ENCODE measurements around the gene KAZN.

Gene KAZN

DNA sequence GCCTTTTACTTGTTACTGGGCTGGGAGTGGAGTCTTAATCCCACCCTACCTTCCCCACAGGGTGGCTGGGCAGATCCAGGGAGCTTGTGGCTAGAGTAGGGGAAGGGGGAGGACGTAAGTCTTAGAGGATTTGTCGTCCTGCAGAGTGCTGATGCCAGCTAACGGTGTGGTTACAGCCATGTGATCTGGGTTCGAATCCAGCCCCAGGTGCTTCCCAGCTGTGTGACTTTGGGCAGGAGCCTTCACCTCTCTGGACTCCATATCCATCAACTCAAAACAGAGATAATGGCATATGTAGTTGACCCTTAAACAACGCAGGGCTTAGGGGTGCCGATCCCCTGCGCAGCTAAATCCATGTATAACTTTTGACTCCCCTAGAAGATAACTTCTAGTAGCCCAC lies 446.6 kb downstream of the KAZN start:
- no peaks in the 10 kb centered on the region for H3K27me3 ChIP-seq (ENCODE audit: control insufficient read depth in 1 of 2, insufficient read depth in 2 of 2, low read length in 2 of 2)
- H3K9ac ChIP-seq (ENCODE audit: low read depth in 1 of 2, low read length in 2 of 2), result no peak overlapping the region
- H3K36me3 ChIP-seq (ENCODE audit: control insufficient read depth in 1 of 2, insufficient read depth in 2 of 2, low read length in 2 of 2), result no peaks in the 10 kb centered on the region
- H3K27ac ChIP-seq (ENCODE audit: low read depth, low read length), result no peak overlapping the region
- no peaks in the 10 kb centered on the region for H3K4me1 ChIP-seq (ENCODE audit: control insufficient read depth in 1 of 2, insufficient read depth in 2 of 2, low read length in 2 of 2)
- H3K9me3 ChIP-seq (ENCODE audit: control insufficient read depth in 1 of 2, low read length in 2 of 2), result no peaks in the 10 kb centered on the region
- no peak overlapping the region for H3K4me3 ChIP-seq (ENCODE audit: low read depth in 1 of 2, low read length in 2 of 2)

- Histone ChIP-seq H3K4me1 (ENCODE audit: control insufficient read depth in 1 of 2, insufficient read depth in 2 of 2, low read length in 2 of 2) (no peaks in the 10 kb centered on the region), H3K27me3 (ENCODE audit: control insufficient read depth in 1 of 2, insufficient read depth in 2 of 2, low read length in 2 of 2) (no peaks in the 10 kb centered on the region), H3K9me3 (ENCODE audit: control insufficient read depth in 1 of 2, low read length in 2 of 2) (no peaks in the 10 kb centered on the region), H3K4me3 (ENCODE audit: low read depth in 1 of 2, low read length in 2 of 2) (no peak overlapping the region), H3K27ac (ENCODE audit: low read depth, low read length) (no peak overlapping the region), H3K9ac (ENCODE audit: low read depth in 1 of 2, low read length in 2 of 2) (no peak overlapping the region), H3K36me3 (ENCODE audit: control insufficient read depth in 1 of 2, insufficient read depth in 2 of 2, low read length in 2 of 2) (no peaks in the 10 kb centered on the region)
Observed at GRCh38 chr1:15046487-15047165, 448.1 kb downstream of the KAZN start.

DNA sequence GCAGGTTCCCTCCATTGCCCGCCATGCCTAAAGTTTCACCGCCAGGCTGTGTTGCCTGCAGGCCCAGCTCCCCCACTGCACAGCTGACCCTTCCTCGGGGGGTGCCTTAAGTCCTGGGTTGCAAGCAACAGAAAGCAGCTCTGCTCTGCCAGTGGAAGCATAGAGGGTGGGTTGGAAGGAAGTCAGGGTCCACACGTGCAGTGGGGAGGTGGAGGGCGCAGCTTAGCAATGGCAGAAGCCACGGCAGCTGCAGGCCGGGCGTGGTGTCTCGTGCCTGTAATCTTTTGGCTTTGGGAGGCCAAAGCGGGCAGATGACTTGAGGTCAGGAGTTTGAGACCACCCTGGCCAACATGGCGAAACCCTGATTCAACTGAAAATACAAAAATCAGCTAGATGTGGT lies 448.8 kb downstream of the KAZN start:
- Histone ChIP-seq H3K27ac (ENCODE audit: low read depth, low read length) (no peak overlapping the region), H3K9me3 (ENCODE audit: control insufficient read depth in 1 of 2, low read length in 2 of 2) (no peaks in the 10 kb centered on the region), H3K4me1 (ENCODE audit: control insufficient read depth in 1 of 2, insufficient read depth in 2 of 2, low read length in 2 of 2) (no peaks in the 10 kb centered on the region), H3K4me3 (ENCODE audit: low read depth in 1 of 2, low read length in 2 of 2) (no peak overlapping the region), H3K36me3 (ENCODE audit: control insufficient read depth in 1 of 2, insufficient read depth in 2 of 2, low read length in 2 of 2) (no peaks in the 10 kb centered on the region), H3K27me3 (ENCODE audit: control insufficient read depth in 1 of 2, insufficient read depth in 2 of 2, low read length in 2 of 2) (no peaks in the 10 kb centered on the region), H3K9ac (ENCODE audit: low read depth in 1 of 2, low read length in 2 of 2) (no peak overlapping the region)

DNA sequence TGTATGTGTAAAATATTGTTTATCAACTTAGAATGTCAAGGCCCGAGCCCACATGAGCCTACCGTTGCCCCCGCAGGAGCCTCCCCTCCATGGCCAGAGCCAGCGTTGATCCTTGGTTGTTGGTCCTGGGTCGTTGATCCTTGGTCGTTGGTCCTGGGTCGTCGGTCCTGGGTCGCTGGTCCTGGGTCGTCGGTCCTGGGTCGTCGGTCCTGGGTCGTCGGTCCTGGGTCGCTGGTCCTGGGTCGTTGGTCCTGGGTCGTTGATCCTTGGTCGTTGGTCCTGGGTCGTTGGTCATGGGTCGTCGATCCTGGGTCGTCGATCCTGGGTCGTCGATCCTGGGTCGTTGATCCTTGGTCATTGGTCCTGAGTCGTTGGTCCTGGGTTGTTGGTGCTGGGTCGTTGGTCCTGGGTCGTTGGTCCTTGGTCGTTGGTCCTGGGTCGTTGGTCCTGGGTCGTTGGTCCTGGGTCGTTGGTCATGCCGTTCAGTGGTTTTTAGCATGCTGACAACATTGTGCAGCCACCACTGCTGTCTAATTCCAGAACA lies 450.0 kb downstream of the KAZN start:
- no peaks in the 10 kb centered on the region for H3K36me3 ChIP-seq (ENCODE audit: control insufficient read depth in 1 of 2, insufficient read depth in 2 of 2, low read length in 2 of 2)
- H3K27ac ChIP-seq (ENCODE audit: low read depth, low read length), result no peak overlapping the region
- H3K9ac ChIP-seq (ENCODE audit: low read depth in 1 of 2, low read length in 2 of 2), result no peak overlapping the region
- H3K4me3 ChIP-seq (ENCODE audit: low read depth in 1 of 2, low read length in 2 of 2), result no peak overlapping the region
- H3K27me3 ChIP-seq (ENCODE audit: control insufficient read depth in 1 of 2, insufficient read depth in 2 of 2, low read length in 2 of 2), result no peaks in the 10 kb centered on the region
- no peaks in the 10 kb centered on the region for H3K9me3 ChIP-seq (ENCODE audit: control insufficient read depth in 1 of 2, low read length in 2 of 2)
- no peaks in the 10 kb centered on the region for H3K4me1 ChIP-seq (ENCODE audit: control insufficient read depth in 1 of 2, insufficient read depth in 2 of 2, low read length in 2 of 2)

DNA sequence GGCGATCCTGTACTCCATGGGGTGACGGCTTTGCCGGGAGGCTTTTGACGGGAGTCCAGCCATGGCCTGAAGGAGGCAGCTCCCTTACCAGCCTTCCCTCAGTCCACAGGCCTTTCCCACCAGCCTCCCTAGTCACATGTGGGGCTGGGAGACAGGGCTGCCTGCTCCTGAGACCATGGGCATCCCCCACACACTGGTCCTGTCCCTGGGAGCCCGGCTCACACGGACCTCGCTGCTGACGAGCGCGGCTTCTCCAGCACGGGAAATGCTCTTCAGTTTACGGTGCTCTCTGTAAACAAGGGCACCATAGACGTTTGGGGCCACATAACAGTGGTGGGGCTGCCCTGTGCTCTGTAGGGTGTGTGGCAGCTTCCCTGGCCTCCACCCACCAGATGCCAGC lies 450.6 kb downstream of the KAZN start:
- Histone ChIP-seq H3K4me3 (ENCODE audit: low read depth in 1 of 2, low read length in 2 of 2) (no peak overlapping the region), H3K36me3 (ENCODE audit: control insufficient read depth in 1 of 2, insufficient read depth in 2 of 2, low read length in 2 of 2) (no peaks in the 10 kb centered on the region), H3K9me3 (ENCODE audit: control insufficient read depth in 1 of 2, low read length in 2 of 2) (no peaks in the 10 kb centered on the region), H3K27ac (ENCODE audit: low read depth, low read length) (no peak overlapping the region), H3K27me3 (ENCODE audit: control insufficient read depth in 1 of 2, insufficient read depth in 2 of 2, low read length in 2 of 2) (no peaks in the 10 kb centered on the region), H3K9ac (ENCODE audit: low read depth in 1 of 2, low read length in 2 of 2) (no peak overlapping the region), H3K4me1 (ENCODE audit: control insufficient read depth in 1 of 2, insufficient read depth in 2 of 2, low read length in 2 of 2) (no peaks in the 10 kb centered on the region)

- Histone ChIP-seq H3K4me1 (ENCODE audit: control insufficient read depth in 1 of 2, insufficient read depth in 2 of 2, low read length in 2 of 2) (no peaks in the 10 kb centered on the region), H3K36me3 (ENCODE audit: control insufficient read depth in 1 of 2, insufficient read depth in 2 of 2, low read length in 2 of 2) (no peaks in the 10 kb centered on the region), H3K9ac (ENCODE audit: low read depth in 1 of 2, low read length in 2 of 2) (no peak overlapping the region), H3K27ac (ENCODE audit: low read depth, low read length) (no peak overlapping the region), H3K9me3 (ENCODE audit: control insufficient read depth in 1 of 2, low read length in 2 of 2) (no peaks in the 10 kb centered on the region), H3K27me3 (ENCODE audit: control insufficient read depth in 1 of 2, insufficient read depth in 2 of 2, low read length in 2 of 2) (no peaks in the 10 kb centered on the region), H3K4me3 (ENCODE audit: low read depth in 1 of 2, low read length in 2 of 2) (no peak overlapping the region)
Observed at GRCh38 chr1:15051882-15052528, 453.5 kb downstream of the KAZN start.

GRCh38 chr1:15053153-15053552 lies 454.7 kb downstream of the KAZN start:
- Histone ChIP-seq H3K9ac (ENCODE audit: low read depth in 1 of 2, low read length in 2 of 2) (no peak overlapping the region), H3K9me3 (ENCODE audit: control insufficient read depth in 1 of 2, low read length in 2 of 2) (no peaks in the 10 kb centered on the region), H3K27me3 (ENCODE audit: control insufficient read depth in 1 of 2, insufficient read depth in 2 of 2, low read length in 2 of 2) (no peaks in the 10 kb centered on the region), H3K4me3 (ENCODE audit: low read depth in 1 of 2, low read length in 2 of 2) (no peak overlapping the region), H3K4me1 (ENCODE audit: control insufficient read depth in 1 of 2, insufficient read depth in 2 of 2, low read length in 2 of 2) (no peaks in the 10 kb centered on the region), H3K36me3 (ENCODE audit: control insufficient read depth in 1 of 2, insufficient read depth in 2 of 2, low read length in 2 of 2) (no peaks in the 10 kb centered on the region), H3K27ac (ENCODE audit: low read depth, low read length) (no peak overlapping the region)

DNA sequence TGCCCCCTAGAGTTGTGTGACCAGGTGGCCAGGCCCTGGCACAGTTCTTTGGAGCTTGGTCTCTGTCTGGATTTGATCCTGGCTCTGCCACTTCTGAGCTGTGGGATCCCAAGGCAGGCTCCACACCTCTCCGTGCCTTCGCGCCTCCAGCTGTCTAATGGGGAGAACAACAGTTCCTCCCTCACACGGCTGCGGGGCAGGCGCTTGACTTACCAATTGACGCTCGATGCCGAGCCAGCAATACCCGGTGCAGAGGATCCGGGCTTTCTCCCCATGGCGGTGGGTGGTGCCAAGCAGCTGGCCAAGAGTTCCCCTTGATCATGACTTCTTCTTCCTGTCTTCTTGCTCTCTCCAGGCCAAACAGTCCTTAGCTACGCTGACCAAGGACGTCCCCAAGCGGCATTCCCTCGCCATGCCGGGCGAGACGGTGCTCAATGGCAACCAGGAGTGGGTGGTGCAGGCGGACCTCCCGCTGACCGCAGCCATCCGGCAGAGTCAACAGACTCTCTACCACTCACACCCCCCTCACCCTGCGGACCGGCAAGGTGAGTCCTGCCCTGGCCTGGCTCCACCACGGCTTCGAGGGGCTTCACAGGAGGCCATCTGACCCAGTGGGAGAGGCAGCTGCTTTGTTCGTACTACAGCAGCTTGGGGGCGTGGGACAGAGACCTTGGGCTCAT lies 457.4 kb downstream of the KAZN start:
- H3K36me3 ChIP-seq (ENCODE audit: control insufficient read depth in 1 of 2, insufficient read depth in 2 of 2, low read length in 2 of 2), result no peaks in the 10 kb centered on the region

GRCh38 chr1:15056515-15057285 lies 458.2 kb downstream of the KAZN start:
- no peak overlapping the region for H3K4me3 ChIP-seq (ENCODE audit: low read depth in 1 of 2, low read length in 2 of 2)
- H3K27me3 ChIP-seq (ENCODE audit: control insufficient read depth in 1 of 2, insufficient read depth in 2 of 2, low read length in 2 of 2), result no peaks in the 10 kb centered on the region
- no peak overlapping the region for H3K9ac ChIP-seq (ENCODE audit: low read depth in 1 of 2, low read length in 2 of 2)
- H3K27ac ChIP-seq (ENCODE audit: low read depth, low read length), result no peak overlapping the region
- no peaks in the 10 kb centered on the region for H3K4me1 ChIP-seq (ENCODE audit: control insufficient read depth in 1 of 2, insufficient read depth in 2 of 2, low read length in 2 of 2)
- no peaks in the 10 kb centered on the region for H3K36me3 ChIP-seq (ENCODE audit: control insufficient read depth in 1 of 2, insufficient read depth in 2 of 2, low read length in 2 of 2)
- no peaks in the 10 kb centered on the region for H3K9me3 ChIP-seq (ENCODE audit: control insufficient read depth in 1 of 2, low read length in 2 of 2)

More for the DNA sequence above, 457.4 kb downstream of the KAZN start:
- H3K27me3 ChIP-seq (ENCODE audit: control insufficient read depth in 1 of 2, insufficient read depth in 2 of 2, low read length in 2 of 2), result no peaks in the 10 kb centered on the region
- no peak overlapping the region for H3K9ac ChIP-seq (ENCODE audit: low read depth in 1 of 2, low read length in 2 of 2)
- no peaks in the 10 kb centered on the region for H3K4me1 ChIP-seq (ENCODE audit: control insufficient read depth in 1 of 2, insufficient read depth in 2 of 2, low read length in 2 of 2)
- no peaks in the 10 kb centered on the region for H3K9me3 ChIP-seq (ENCODE audit: control insufficient read depth in 1 of 2, low read length in 2 of 2)
- H3K4me3 ChIP-seq (ENCODE audit: low read depth in 1 of 2, low read length in 2 of 2), result no peak overlapping the region
- H3K27ac ChIP-seq (ENCODE audit: low read depth, low read length), result no peak overlapping the region

GRCh38 chr1:15057834-15058233 lies 459.3 kb downstream of the KAZN start:
- Histone ChIP-seq H3K9me3 (ENCODE audit: control insufficient read depth in 1 of 2, low read length in 2 of 2) (peaks cover 0 to 4% of the 10 kb centered on the region in 2 donors), H3K27me3 (ENCODE audit: control insufficient read depth in 1 of 2, insufficient read depth in 2 of 2, low read length in 2 of 2) (no peaks in the 10 kb centered on the region), H3K9ac (ENCODE audit: low read depth in 1 of 2, low read length in 2 of 2) (no peak overlapping the region), H3K27ac (ENCODE audit: low read depth, low read length) (no peak overlapping the region), H3K4me3 (ENCODE audit: low read depth in 1 of 2, low read length in 2 of 2) (no peak overlapping the region), H3K4me1 (ENCODE audit: control insufficient read depth in 1 of 2, insufficient read depth in 2 of 2, low read length in 2 of 2) (no peaks in the 10 kb centered on the region), H3K36me3 (ENCODE audit: control insufficient read depth in 1 of 2, insufficient read depth in 2 of 2, low read length in 2 of 2) (no peaks in the 10 kb centered on the region)
